Progenitor cell of endocrine pancreas (in vitro differentiated cells): Measurements from ENCODE around the gene LATS2. TPM values are rescaled to one million over a fixed set of nuclear protein-coding genes. Genes with fewer than 3 reads are reported as not detected.

Experiments used
- DNase-seq: peaks from one replicate; pipeline ENCODE4 v3.0.0; 2021; ENCODE audit warnings: low spot score; ENCODE audit not compliant: unreplicated experiment
- H3K27ac Mint-ChIP-seq: 2 replicates; pipeline ENCODE4 v1.8.0; 2021; ENCODE audit warnings: mild to moderate bottlenecking, moderate library complexity, mixed read lengths
- H3K27me3 Mint-ChIP-seq: 2 replicates; pipeline ENCODE4 v1.8.0; 2021; ENCODE audit warnings: mixed read lengths
- H3K36me3 Mint-ChIP-seq: 2 replicates; pipeline ENCODE4 v1.8.0; 2022; ENCODE audit warnings: mixed read lengths; ENCODE audit not compliant: insufficient read depth
- H3K4me1 Mint-ChIP-seq: 2 replicates; pipeline ENCODE4 v1.8.0; 2021; ENCODE audit warnings: low read depth, mixed read lengths
- H3K4me3 Mint-ChIP-seq: 2 replicates; pipeline ENCODE4 v1.8.0; 2021; ENCODE audit warnings: low read depth, mild to moderate bottlenecking, moderate library complexity, mixed read lengths
- H3K9me3 Mint-ChIP-seq: 2 replicates; pipeline ENCODE4 v1.8.0; 2021; ENCODE audit warnings: low read depth, mixed read lengths
- long read RNA-seq: library from polyadenylated mRNA; unstranded; transcript quantifications from one replicate; pipeline ENCODE4 v2.0.0, GENCODE V29; 2020
- total RNA-seq: library from RNA; stranded (reverse); gene quantifications from 2 replicates; pipeline ENCODE4 v1.2.1, GENCODE V29; 2021
- TF ChIP-seq, protein P1 (sequence below): fragments of 200-600 bp; sonication (generic); IDR thresholded peaks from one replicate; pipeline ENCODE4 v1.5.0; 2021; ENCODE audit warnings: antibody characterized with exemption, mild to moderate bottlenecking; ENCODE audit not compliant: unreplicated experiment

Gene LATS2
- total RNA-seq, result 13.2 and 15.2 TPM in 2 replicates
- long read RNA-seq, partial matches to known transcripts, result 1 of 4 reads
- long read RNA-seq, other reads (novel, unspliced or antisense), result 3 of 4 reads

DNA sequence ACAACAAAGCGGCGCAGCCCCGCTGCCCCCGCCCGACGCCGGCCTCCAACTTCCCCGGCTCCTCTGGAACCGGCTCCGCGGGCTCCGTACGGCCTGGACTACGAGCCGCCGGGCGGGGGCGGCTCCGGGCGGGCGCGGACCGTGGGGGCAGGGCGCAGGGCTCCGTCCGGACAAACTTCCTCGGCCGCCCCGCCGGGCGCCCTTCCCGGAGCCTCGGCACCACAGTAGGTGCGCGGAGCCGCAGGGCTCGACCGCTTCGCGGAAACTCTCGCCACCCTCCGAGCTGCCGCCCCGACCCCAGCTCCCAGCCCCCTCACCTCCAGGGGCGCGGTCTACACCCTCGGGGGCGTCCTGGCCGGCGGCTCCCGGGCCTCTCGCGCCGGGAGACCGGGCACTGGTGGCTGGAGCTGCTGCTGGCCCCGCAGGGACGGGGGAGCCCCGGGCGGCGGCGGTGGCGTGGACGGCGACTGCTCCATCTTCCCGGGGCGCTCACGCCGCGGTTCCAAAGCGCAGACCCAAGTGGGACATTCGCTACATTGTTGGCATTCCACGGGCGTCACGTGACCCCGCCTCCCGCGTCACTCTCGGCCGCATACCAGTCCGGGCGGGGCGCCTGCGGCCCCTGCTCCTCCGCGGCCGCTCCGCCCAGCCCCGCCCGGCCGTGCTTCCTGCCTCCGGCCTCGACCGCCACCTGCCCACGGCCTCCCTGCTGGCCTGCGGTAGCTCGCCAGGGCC lies at the start of gene LATS2:
LATS2 (minus strand) TSS at position 558 of the 735 bp plus-strand sequence. CDS start 15,560 bp downstream, outside the sequence.
- DNase-seq, result peak; percentile 94
- peak within 1 kb of the TSS; percentile 97 for H3K27ac Mint-ChIP-seq
- H3K36me3 Mint-ChIP-seq, result no peaks in the 10 kb centered on the region
- peak within 1 kb of the TSS; percentile 75 for H3K4me3 Mint-ChIP-seq
- peaks cover 1% of the 10 kb centered on the region for H3K4me1 Mint-ChIP-seq
- no peaks in the 10 kb centered on the region for H3K9me3 Mint-ChIP-seq
- H3K27me3 Mint-ChIP-seq, result no peaks in the 10 kb centered on the region
- TF ChIP-seq, protein P1, sequence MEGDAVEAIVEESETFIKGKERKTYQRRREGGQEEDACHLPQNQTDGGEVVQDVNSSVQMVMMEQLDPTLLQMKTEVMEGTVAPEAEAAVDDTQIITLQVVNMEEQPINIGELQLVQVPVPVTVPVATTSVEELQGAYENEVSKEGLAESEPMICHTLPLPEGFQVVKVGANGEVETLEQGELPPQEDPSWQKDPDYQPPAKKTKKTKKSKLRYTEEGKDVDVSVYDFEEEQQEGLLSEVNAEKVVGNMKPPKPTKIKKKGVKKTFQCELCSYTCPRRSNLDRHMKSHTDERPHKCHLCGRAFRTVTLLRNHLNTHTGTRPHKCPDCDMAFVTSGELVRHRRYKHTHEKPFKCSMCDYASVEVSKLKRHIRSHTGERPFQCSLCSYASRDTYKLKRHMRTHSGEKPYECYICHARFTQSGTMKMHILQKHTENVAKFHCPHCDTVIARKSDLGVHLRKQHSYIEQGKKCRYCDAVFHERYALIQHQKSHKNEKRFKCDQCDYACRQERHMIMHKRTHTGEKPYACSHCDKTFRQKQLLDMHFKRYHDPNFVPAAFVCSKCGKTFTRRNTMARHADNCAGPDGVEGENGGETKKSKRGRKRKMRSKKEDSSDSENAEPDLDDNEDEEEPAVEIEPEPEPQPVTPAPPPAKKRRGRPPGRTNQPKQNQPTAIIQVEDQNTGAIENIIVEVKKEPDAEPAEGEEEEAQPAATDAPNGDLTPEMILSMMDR, result peak; percentile 9

- H3K27me3 Mint-ChIP-seq, result peaks cover 3% of the 10 kb centered on the region
- no peak overlapping the region for H3K4me3 Mint-ChIP-seq
- H3K9me3 Mint-ChIP-seq, result no peaks in the 10 kb centered on the region
- TF ChIP-seq, protein P1, result no peak
- no peaks in the 10 kb centered on the region for H3K36me3 Mint-ChIP-seq
- DNase-seq, result no peak
- H3K4me1 Mint-ChIP-seq, result peaks cover 4% of the 10 kb centered on the region
- H3K27ac Mint-ChIP-seq, result no peak overlapping the region
Observed at GRCh38 chr13:21109168-21109567, 47.8 kb upstream of the LATS2 start.

DNA sequence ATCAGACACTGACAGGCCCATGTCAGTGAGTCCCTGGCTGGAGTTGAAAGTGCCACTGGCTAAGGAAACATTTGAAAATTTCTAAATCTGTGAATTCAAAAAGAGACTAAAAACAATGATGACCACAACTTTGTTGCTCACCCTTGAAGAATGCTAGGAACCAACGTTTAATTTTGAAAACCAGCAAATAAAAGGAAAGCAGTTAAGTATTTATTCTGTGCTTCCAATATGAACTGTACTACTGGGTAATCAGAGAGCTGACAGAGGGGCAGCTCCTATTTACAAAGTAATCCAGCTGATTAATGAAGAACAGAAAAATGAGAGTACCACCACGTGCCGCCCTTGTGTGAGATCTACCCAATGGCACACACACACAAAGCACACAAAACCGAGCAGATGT lies 44.7 kb upstream of the LATS2 start:
- Mint-ChIP-seq H3K4me3 (no peak overlapping the region), H3K36me3 (no peaks in the 10 kb centered on the region), H3K27ac (no peak overlapping the region), H3K4me1 (peaks cover 4% of the 10 kb centered on the region), H3K27me3 (no peaks in the 10 kb centered on the region), H3K9me3 (no peaks in the 10 kb centered on the region)
- TF ChIP-seq, protein P1, result no peak
- DNase-seq, result no peak

GRCh38 chr13:21104199-21105019 lies 43.0 kb upstream of the LATS2 start:
- no peak overlapping the region for H3K4me3 Mint-ChIP-seq
- DNase-seq, result no peak
- H3K36me3 Mint-ChIP-seq, result no peaks in the 10 kb centered on the region
- H3K27ac Mint-ChIP-seq, result no peak overlapping the region
- no peaks in the 10 kb centered on the region for H3K9me3 Mint-ChIP-seq
- TF ChIP-seq, protein P1, result no peak
- H3K4me1 Mint-ChIP-seq, result peaks cover 4% of the 10 kb centered on the region
- H3K27me3 Mint-ChIP-seq, result no peaks in the 10 kb centered on the region

GRCh38 chr13:21101865-21102576 lies 40.6 kb upstream of the LATS2 start:
- Mint-ChIP-seq H3K36me3 (no peaks in the 10 kb centered on the region), H3K27ac (no peak overlapping the region), H3K4me1 (peaks cover 4% of the 10 kb centered on the region), H3K9me3 (no peaks in the 10 kb centered on the region), H3K27me3 (no peaks in the 10 kb centered on the region), H3K4me3 (no peak overlapping the region)
- TF ChIP-seq, protein P1, result no peak
- no peak for DNase-seq
